NCI-H446 treated with DMSO at 0.1 percent for 48 hours (cell line): ENCODE results near the gene PKNOX2.

ENCODE experiments used
- DNase-seq: peaks from one replicate; lab custom pipeline; 2025; lab: John Stamatoyannopoulos, UW

PKNOX2 gene

GRCh38 chr11:125413226-125413625 lies 248.7 kb downstream of the PKNOX2 start:
- no peak for DNase-seq

GRCh38 chr11:125414121-125414520 lies 249.6 kb downstream of the PKNOX2 start:
- DNase-seq, result no peak

- DNase-seq, result no peak
These were observed 252.7 kb downstream of the PKNOX2 start for GRCh38 chr11:125416981-125417935.

GRCh38 chr11:125418396-125418795 lies 253.8 kb downstream of the PKNOX2 start:
- DNase-seq, result no peak

- DNase-seq, result no peak
These were observed 258.1 kb downstream of the PKNOX2 start for GRCh38 chr11:125422681-125423080.

GRCh38 chr11:125423247-125423849 lies 258.8 kb downstream of the PKNOX2 start:
- DNase-seq, result no peak

- no peak for DNase-seq
These were observed 261.1 kb downstream of the PKNOX2 start for GRCh38 chr11:125425601-125426000.

GRCh38 chr11:125426818-125427528 lies 262.4 kb downstream of the PKNOX2 start:
- no peak for DNase-seq

- DNase-seq, result no peak
These were observed 264.1 kb downstream of the PKNOX2 start for GRCh38 chr11:125428486-125429173.

GRCh38 chr11:125429174-125429707 lies 264.7 kb downstream of the PKNOX2 start:
- no peak for DNase-seq

GRCh38 chr11:125429807-125430678 lies 265.5 kb downstream of the PKNOX2 start:
- DNase-seq, result no peak

GRCh38 chr11:125431009-125431408 lies 266.5 kb downstream of the PKNOX2 start:
- no peak for DNase-seq

- DNase-seq, result no peak
These were observed 266.9 kb downstream of the PKNOX2 start for GRCh38 chr11:125431481-125431880.

GRCh38 chr11:125433454-125434121 lies 269.0 kb downstream of the PKNOX2 start:
- no peak for DNase-seq

- no peak for DNase-seq
These were observed 271.1 kb downstream of the PKNOX2 start for GRCh38 chr11:125435461-125436238.

- no peak for DNase-seq
These were observed 277.3 kb downstream of the PKNOX2 start for GRCh38 chr11:125441648-125442410.

- DNase-seq, result no peak
These were observed 278.4 kb downstream of the PKNOX2 start for GRCh38 chr11:125442946-125443345.

- DNase-seq, result no peak
These were observed 279.3 kb downstream of the PKNOX2 start for GRCh38 chr11:125443767-125444311.
